ENCODE measurements around the gene ANKRD24.
"Not testable (repeated sequence)": the region's sequence is repeated elsewhere in the genome, so short reads cannot be mapped to it uniquely, and the experiment has no call there.

ANKRD24 gene

GRCh38 chr19:4182084-4182810 lies at the start of gene ANKRD24, which contains the start of gene SIRT6:
Gene ANKRD24, plus strand, starts transcription at chr19:4182689. Its CDS starts 3,737 bp downstream, at chr19:4186426.
Gene SIRT6, minus strand, starts transcription at chr19:4182563. Its CDS starts 24 bp downstream, at chr19:4182539.
- peak; percentile 83 to 90 (median 90) for DNase-seq (ENCODE audit: low read depth in 2 of 3, low spot score in 2 of 3)

GRCh38 chr19:4134351-4134750 lies 48.1 kb upstream of the ANKRD24 start:
- no peak for DNase-seq (ENCODE audit: low read depth in 2 of 3, low spot score in 2 of 3)

- not testable (repeated sequence) for DNase-seq (ENCODE audit: low read depth in 2 of 3, low spot score in 2 of 3)
Measured at GRCh38 chr19:4135386-4135785, 47.1 kb upstream of the ANKRD24 start.

- DNase-seq (ENCODE audit: low read depth in 2 of 3, low spot score in 2 of 3): no peak
Measured at GRCh38 chr19:4136680-4137088, 45.8 kb upstream of the ANKRD24 start.

- no peak for DNase-seq (ENCODE audit: low read depth in 2 of 3, low spot score in 2 of 3)
Measured at GRCh38 chr19:4138445-4138844, 44.0 kb upstream of the ANKRD24 start.

GRCh38 chr19:4139614-4140236 lies 42.8 kb upstream of the ANKRD24 start:
- peak; percentile 67 to 98 (median 92) for DNase-seq (ENCODE audit: low read depth in 2 of 3, low spot score in 2 of 3)

- no peak for DNase-seq (ENCODE audit: low read depth in 2 of 3, low spot score in 2 of 3)
Measured at GRCh38 chr19:4140237-4140711, 42.2 kb upstream of the ANKRD24 start.

GRCh38 chr19:4142916-4143315 lies 39.6 kb upstream of the ANKRD24 start:
- not testable (repeated sequence) for DNase-seq (ENCODE audit: low read depth in 2 of 3, low spot score in 2 of 3)

- no peak for DNase-seq (ENCODE audit: low read depth in 2 of 3, low spot score in 2 of 3)
Measured at GRCh38 chr19:4144666-4145249, 37.7 kb upstream of the ANKRD24 start.

- no peak for DNase-seq (ENCODE audit: low read depth in 2 of 3, low spot score in 2 of 3)
Measured at GRCh38 chr19:4149518-4150288, 32.8 kb upstream of the ANKRD24 start.

- no peak for DNase-seq (ENCODE audit: low read depth in 2 of 3, low spot score in 2 of 3)
Measured at GRCh38 chr19:4151623-4152022, 30.9 kb upstream of the ANKRD24 start.

GRCh38 chr19:4152241-4152998 lies 30.1 kb upstream of the ANKRD24 start:
- no peak for DNase-seq (ENCODE audit: low read depth in 2 of 3, low spot score in 2 of 3)

GRCh38 chr19:4154571-4155312 lies 27.7 kb upstream of the ANKRD24 start:
- DNase-seq (ENCODE audit: low read depth in 2 of 3, low spot score in 2 of 3): no peak

GRCh38 chr19:4157164-4157563 lies 25.3 kb upstream of the ANKRD24 start:
- DNase-seq (ENCODE audit: low read depth in 2 of 3, low spot score in 2 of 3): no peak

- not testable (repeated sequence) for DNase-seq (ENCODE audit: low read depth in 2 of 3, low spot score in 2 of 3)
Measured at GRCh38 chr19:4157971-4158370, 24.5 kb upstream of the ANKRD24 start.

GRCh38 chr19:4161415-4162077 lies 20.9 kb upstream of the ANKRD24 start:
- DNase-seq (ENCODE audit: low read depth in 2 of 3, low spot score in 2 of 3): no peak

GRCh38 chr19:4164262-4164661 lies 18.2 kb upstream of the ANKRD24 start:
- no peak for DNase-seq (ENCODE audit: low read depth in 2 of 3, low spot score in 2 of 3)

- no peak for DNase-seq (ENCODE audit: low read depth in 2 of 3, low spot score in 2 of 3)
Measured at GRCh38 chr19:4171676-4172075, 10.8 kb upstream of the ANKRD24 start.

- DNase-seq (ENCODE audit: low read depth in 2 of 3, low spot score in 2 of 3): peak; percentile 37 to 58 (median 45)
Measured at GRCh38 chr19:4172861-4173473, 9.5 kb upstream of the ANKRD24 start.

Measured in activated CD8-positive, alpha-beta memory T cell treated with anti-CD3 and anti-CD28 coated beads for 48 hours (primary cell).